Heart left ventricle (tissue), 13 donors: ENCODE measurements around the gene AKAIN1.

Source experiments
- POLR2A ChIP-seq, 2 donors: fragments of 450-650 bp; IDR thresholded peaks; one replicate each; pipeline ENCODE4 v1.6.1; 2017; ENCODE audit warnings: antibody characterized with exemption in 2 of 2, mild to moderate bottlenecking in 2 of 2, moderate library complexity in 2 of 2
- TF ChIP-seq, protein P1 (sequence below), 12 donors: fragments of 200-600 bp; sonication (generic) in 4 of 12; IDR thresholded peaks; one replicate each; pipeline versions ENCODE4 v1.5.0 to v1.8.0; 2018 to 2022; ENCODE audit warnings: antibody characterized with exemption in 12 of 12, mild to moderate bottlenecking in 5 of 12
- donor health status: ischemic (EF 13 %, LVEDD 7.1; RV severe dilation, severe dysfunction).
- donor health status: DM: no; HTN: yes; CAD: no.
- donor health status: DM: no; HTN: no; CAD: no.
- donor health status: ischemic (EF 25% LVEDD 6.9; RV normal size, moderate dysfunction).
- donor health status: ischemic (EF 25% LVEDD 5.7; RV mildly dilated, moderate dysfunction).
- donor health status: ischemic (EF 35%, LVEDD 5.7; RV mildly dilated, moderate dysfunction).
- donor health status: nonischemic (EF 11% LVEDD 7.7; RV severe dilation, severe dysfunction).
- donor health status: DM: yes; HTN: yes; CAD: no.
- donor health status: PGD.
- donor health status: ischemic (EF 29% LVEDD 5.4; RV normal size, mild dysfunction).
- donor health status: nonischemic (EF 23%, LVEDD 6.1; RV moderate dilation, normal function).

DNA sequence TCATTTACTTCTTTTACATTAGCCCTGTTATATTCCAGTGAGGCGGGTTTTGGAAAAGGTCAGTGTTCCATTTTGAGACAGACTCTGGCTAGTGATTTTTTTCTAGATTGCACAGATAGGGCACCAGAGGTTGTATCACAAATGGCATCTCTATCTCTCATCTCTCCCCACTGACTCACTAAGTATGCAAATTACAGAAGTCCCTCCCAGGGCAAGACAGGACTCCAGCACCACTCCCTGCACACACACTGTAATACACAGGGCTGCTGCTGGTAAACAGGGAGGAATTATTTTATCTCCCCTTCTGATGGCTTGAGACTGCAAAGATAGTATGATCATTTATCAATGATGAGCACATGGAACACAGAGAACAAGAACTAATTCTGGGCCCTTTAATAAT, 46.2 kb downstream of the AKAIN1 start:
- TF ChIP-seq, protein P1, sequence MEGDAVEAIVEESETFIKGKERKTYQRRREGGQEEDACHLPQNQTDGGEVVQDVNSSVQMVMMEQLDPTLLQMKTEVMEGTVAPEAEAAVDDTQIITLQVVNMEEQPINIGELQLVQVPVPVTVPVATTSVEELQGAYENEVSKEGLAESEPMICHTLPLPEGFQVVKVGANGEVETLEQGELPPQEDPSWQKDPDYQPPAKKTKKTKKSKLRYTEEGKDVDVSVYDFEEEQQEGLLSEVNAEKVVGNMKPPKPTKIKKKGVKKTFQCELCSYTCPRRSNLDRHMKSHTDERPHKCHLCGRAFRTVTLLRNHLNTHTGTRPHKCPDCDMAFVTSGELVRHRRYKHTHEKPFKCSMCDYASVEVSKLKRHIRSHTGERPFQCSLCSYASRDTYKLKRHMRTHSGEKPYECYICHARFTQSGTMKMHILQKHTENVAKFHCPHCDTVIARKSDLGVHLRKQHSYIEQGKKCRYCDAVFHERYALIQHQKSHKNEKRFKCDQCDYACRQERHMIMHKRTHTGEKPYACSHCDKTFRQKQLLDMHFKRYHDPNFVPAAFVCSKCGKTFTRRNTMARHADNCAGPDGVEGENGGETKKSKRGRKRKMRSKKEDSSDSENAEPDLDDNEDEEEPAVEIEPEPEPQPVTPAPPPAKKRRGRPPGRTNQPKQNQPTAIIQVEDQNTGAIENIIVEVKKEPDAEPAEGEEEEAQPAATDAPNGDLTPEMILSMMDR (IDR thresholded peaks at IDR 0.05) = no peak
- no peak for TF ChIP-seq POLR2A (IDR thresholded peaks at IDR 0.05)
